AG08396 (cell line): ENCODE results near the gene DENND4B.
"Not testable (repeated sequence)": the region's sequence is repeated elsewhere in the genome, so short reads cannot be mapped to it uniquely, and the experiment has no call there.

Experiments used
- DNase-seq: peaks from one replicate; pipeline ENCODE4 v3.0.0; 2012; ENCODE audit warnings: low spot score, mixed read lengths

Gene DENND4B

GRCh38 chr1:153946622-153947241 lies at the start of gene DENND4B:
Gene DENND4B, minus strand, starts transcription at chr1:153946718. Its CDS starts 2,344 bp downstream, at chr1:153944374.
- peak; percentile 97 for DNase-seq

GRCh38 chr1:153995640-153996039 lies 49.1 kb upstream of the DENND4B start:
- DNase-seq: no peak

GRCh38 chr1:153995202-153995601 lies 48.7 kb upstream of the DENND4B start:
- DNase-seq: no peak

GRCh38 chr1:153991806-153992205 lies 45.3 kb upstream of the DENND4B start:
- DNase-seq: no peak

- DNase-seq: no peak
Observed at GRCh38 chr1:153991151-153991630, 44.7 kb upstream of the DENND4B start.

GRCh38 chr1:153990468-153991150 lies 44.1 kb upstream of the DENND4B start, which contains the start of gene RPS27:
Gene RPS27, plus strand, starts transcription at chr1:153990762. Its CDS starts 35 bp downstream, at chr1:153990797.
- peak; percentile 92 for DNase-seq

GRCh38 chr1:153987621-153988020 lies 41.1 kb upstream of the DENND4B start:
- DNase-seq: no peak

- peak; percentile 93 for DNase-seq
Observed at GRCh38 chr1:153985941-153986761, 39.6 kb upstream of the DENND4B start, which contains the start of gene RAB13. Gene RAB13, minus strand, starts transcription at chr1:153986339. Its CDS starts 103 bp downstream, at chr1:153986236.

- DNase-seq: peak; percentile 62
Observed at GRCh38 chr1:153985341-153985912, 38.9 kb upstream of the DENND4B start.

- DNase-seq: no peak
Observed at GRCh38 chr1:153984123-153984894, 37.8 kb upstream of the DENND4B start.

- DNase-seq: not testable (repeated sequence)
Observed at GRCh38 chr1:153981735-153982134, 35.2 kb upstream of the DENND4B start.

- not testable (repeated sequence) for DNase-seq
Observed at GRCh38 chr1:153979091-153979490, 32.6 kb upstream of the DENND4B start.

- no peak for DNase-seq
Observed at GRCh38 chr1:153978274-153978909, 31.9 kb upstream of the DENND4B start.

- peak; percentile 90 for DNase-seq
Observed at GRCh38 chr1:153977250-153978240, 31.0 kb upstream of the DENND4B start, which contains the start of gene JTB. Gene JTB, minus strand, starts transcription at chr1:153977674. Its CDS starts 422 bp downstream, at chr1:153977252.

GRCh38 chr1:153976819-153977249 lies 30.3 kb upstream of the DENND4B start:
- DNase-seq: no peak

GRCh38 chr1:153973525-153973924 lies 27.0 kb upstream of the DENND4B start:
- DNase-seq: no peak

GRCh38 chr1:153973071-153973470 lies 26.6 kb upstream of the DENND4B start:
- DNase-seq: no peak

- DNase-seq: no peak
Observed at GRCh38 chr1:153970346-153970745, 23.8 kb upstream of the DENND4B start.

- DNase-seq: no peak
Observed at GRCh38 chr1:153968972-153969371, 22.5 kb upstream of the DENND4B start.
